Measurements from ENCODE around the gene MAPKAPK3.

Gene MAPKAPK3

GRCh38 chr3:50625231-50626182, 8.6 kb downstream of the MAPKAPK3 start:
- no peak for TF ChIP-seq EZH2phosphoT487 (IDR thresholded peaks at IDR 0.05; ENCODE audit: borderline replicate concordance)
- TF ChIP-seq, protein P1, sequence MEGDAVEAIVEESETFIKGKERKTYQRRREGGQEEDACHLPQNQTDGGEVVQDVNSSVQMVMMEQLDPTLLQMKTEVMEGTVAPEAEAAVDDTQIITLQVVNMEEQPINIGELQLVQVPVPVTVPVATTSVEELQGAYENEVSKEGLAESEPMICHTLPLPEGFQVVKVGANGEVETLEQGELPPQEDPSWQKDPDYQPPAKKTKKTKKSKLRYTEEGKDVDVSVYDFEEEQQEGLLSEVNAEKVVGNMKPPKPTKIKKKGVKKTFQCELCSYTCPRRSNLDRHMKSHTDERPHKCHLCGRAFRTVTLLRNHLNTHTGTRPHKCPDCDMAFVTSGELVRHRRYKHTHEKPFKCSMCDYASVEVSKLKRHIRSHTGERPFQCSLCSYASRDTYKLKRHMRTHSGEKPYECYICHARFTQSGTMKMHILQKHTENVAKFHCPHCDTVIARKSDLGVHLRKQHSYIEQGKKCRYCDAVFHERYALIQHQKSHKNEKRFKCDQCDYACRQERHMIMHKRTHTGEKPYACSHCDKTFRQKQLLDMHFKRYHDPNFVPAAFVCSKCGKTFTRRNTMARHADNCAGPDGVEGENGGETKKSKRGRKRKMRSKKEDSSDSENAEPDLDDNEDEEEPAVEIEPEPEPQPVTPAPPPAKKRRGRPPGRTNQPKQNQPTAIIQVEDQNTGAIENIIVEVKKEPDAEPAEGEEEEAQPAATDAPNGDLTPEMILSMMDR (conservative IDR thresholded peaks at IDR 0.05; ENCODE audit: low read length): no peak
- Histone ChIP-seq H3K9ac (ENCODE audit: low read depth, low read length, poor library complexity, severe bottlenecking) (peak overlapping the region; percentile 98), H3K9me2 (replicated peaks; ENCODE audit: low read depth, low read length) (no peaks in the 10 kb centered on the region), H3F3A (ENCODE audit: low read depth) (peaks cover 8% of the 10 kb centered on the region; the same call in 1 of the 2 replicates), H3K4me1 (ENCODE audit: insufficient read depth, low read length, poor library complexity, severe bottlenecking) (peaks cover 94% of the 10 kb centered on the region), H3K27me3 (ENCODE audit: insufficient read depth, low read length, poor library complexity, severe bottlenecking) (no peaks in the 10 kb centered on the region), H3K79me2 (ENCODE audit: insufficient read depth, low read length) (peaks cover 100% of the 10 kb centered on the region), H4K20me1 (ENCODE audit: insufficient read depth, low read length, poor library complexity, severe bottlenecking) (peaks cover 39% of the 10 kb centered on the region), H3K4me3 (ENCODE audit: low read length, poor library complexity, severe bottlenecking) (peak overlapping the region; percentile 97), H3K9me3 (ENCODE audit: insufficient read depth, low read depth, low read length) (no peaks in the 10 kb centered on the region), H3K36me3 (ENCODE audit: insufficient read depth, low read length) (peaks cover 14% of the 10 kb centered on the region; the same call in 1 of the 2 replicates), H3K4me2 (ENCODE audit: low read depth, low read length, poor library complexity, severe bottlenecking) (peak overlapping the region; percentile 95), H2AFZ (ENCODE audit: low read length) (no peak overlapping the region)

GRCh38 chr3:50626401-50626800, 9.4 kb downstream of the MAPKAPK3 start:
- H3K36me3 ChIP-seq (ENCODE audit: insufficient read depth, low read length): peaks cover 14% of the 10 kb centered on the region; the same call in 1 of the 2 replicates
- peak overlapping the region; percentile 98 for H3K9ac ChIP-seq (ENCODE audit: low read depth, low read length, poor library complexity, severe bottlenecking)
- TF ChIP-seq EZH2phosphoT487 (IDR thresholded peaks at IDR 0.05; ENCODE audit: borderline replicate concordance): no peak
- TF ChIP-seq, protein P1 (conservative IDR thresholded peaks at IDR 0.05; ENCODE audit: low read length): 0 out of 2 replicates have a peak, but pooled peaks have one; percentile 17
- H3K4me3 ChIP-seq (ENCODE audit: low read length, poor library complexity, severe bottlenecking): peak overlapping the region; percentile 97
- H3K27me3 ChIP-seq (ENCODE audit: insufficient read depth, low read length, poor library complexity, severe bottlenecking): no peaks in the 10 kb centered on the region
- no peaks in the 10 kb centered on the region for H3K9me2 ChIP-seq (replicated peaks; ENCODE audit: low read depth, low read length)
- H3F3A ChIP-seq (ENCODE audit: low read depth): peaks cover 10% of the 10 kb centered on the region; the same call in 1 of the 2 replicates
- peak overlapping the region; percentile 95 for H3K4me2 ChIP-seq (ENCODE audit: low read depth, low read length, poor library complexity, severe bottlenecking)
- peaks cover 44% of the 10 kb centered on the region for H4K20me1 ChIP-seq (ENCODE audit: insufficient read depth, low read length, poor library complexity, severe bottlenecking)
- peaks cover 96% of the 10 kb centered on the region for H3K4me1 ChIP-seq (ENCODE audit: insufficient read depth, low read length, poor library complexity, severe bottlenecking)
- H3K9me3 ChIP-seq (ENCODE audit: insufficient read depth, low read depth, low read length): no peaks in the 10 kb centered on the region
- H3K79me2 ChIP-seq (ENCODE audit: insufficient read depth, low read length): peaks cover 100% of the 10 kb centered on the region
- H2AFZ ChIP-seq (ENCODE audit: low read length): no peak overlapping the region

DNA sequence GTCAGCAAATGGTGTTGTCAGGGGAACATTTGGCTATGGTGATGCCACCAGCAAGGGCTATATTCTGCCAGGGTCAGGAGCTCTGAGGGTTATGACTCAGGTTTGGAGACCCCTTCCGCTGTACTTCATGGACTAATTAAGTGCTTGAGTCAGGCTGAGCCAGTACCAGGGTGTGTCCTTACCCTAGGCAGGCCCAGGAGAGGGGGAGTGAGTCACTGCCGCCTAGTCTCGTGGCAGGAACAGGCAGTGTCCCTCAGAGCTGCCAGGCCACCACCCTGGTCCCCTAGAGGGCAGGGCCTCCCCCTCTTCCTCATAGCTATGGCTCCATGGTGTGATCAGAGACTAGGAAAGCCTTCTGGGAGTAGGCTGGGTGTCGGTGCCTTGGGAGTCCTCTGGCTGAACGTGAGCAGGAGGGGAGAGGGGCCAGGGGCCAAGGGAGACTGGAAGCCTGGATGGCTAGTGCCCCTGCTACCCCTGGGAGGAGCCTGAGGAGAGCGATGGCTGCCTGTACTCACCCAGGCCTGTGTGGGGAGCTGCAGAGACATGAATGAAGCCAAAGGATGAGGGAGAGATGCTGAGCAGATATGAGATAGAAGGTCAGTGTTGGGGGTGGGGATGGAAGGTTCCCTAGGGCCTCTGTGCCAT, 10.6 kb downstream of the MAPKAPK3 start:
- H3K4me1 ChIP-seq (ENCODE audit: insufficient read depth, low read length, poor library complexity, severe bottlenecking): peaks cover 97% of the 10 kb centered on the region
- peaks cover 9% of the 10 kb centered on the region; the same call in 1 of the 2 replicates for H3K36me3 ChIP-seq (ENCODE audit: insufficient read depth, low read length)
- H3K9ac ChIP-seq (ENCODE audit: low read depth, low read length, poor library complexity, severe bottlenecking): peak overlapping the region; percentile 98
- peaks cover 19% of the 10 kb centered on the region; the same call in 1 of the 2 replicates for H3F3A ChIP-seq (ENCODE audit: low read depth)
- peaks cover 53% of the 10 kb centered on the region for H4K20me1 ChIP-seq (ENCODE audit: insufficient read depth, low read length, poor library complexity, severe bottlenecking)
- peaks cover 99% of the 10 kb centered on the region for H3K79me2 ChIP-seq (ENCODE audit: insufficient read depth, low read length)
- H3K4me2 ChIP-seq (ENCODE audit: low read depth, low read length, poor library complexity, severe bottlenecking): peak overlapping the region; percentile 95
- TF ChIP-seq, protein P1 (conservative IDR thresholded peaks at IDR 0.05; ENCODE audit: low read length): peak; percentile 78
- TF ChIP-seq EZH2phosphoT487 (IDR thresholded peaks at IDR 0.05; ENCODE audit: borderline replicate concordance): no peak
- no peaks in the 10 kb centered on the region for H3K9me2 ChIP-seq (replicated peaks; ENCODE audit: low read depth, low read length)
- peak overlapping the region; percentile 38 for H3K4me3 ChIP-seq (ENCODE audit: low read length, poor library complexity, severe bottlenecking)
- H2AFZ ChIP-seq (ENCODE audit: low read length): no peak overlapping the region
- H3K27me3 ChIP-seq (ENCODE audit: insufficient read depth, low read length, poor library complexity, severe bottlenecking): no peaks in the 10 kb centered on the region
- H3K9me3 ChIP-seq (ENCODE audit: insufficient read depth, low read depth, low read length): no peaks in the 10 kb centered on the region
